ENCODE results near the gene NCOA5.

Gene NCOA5

GRCh38 chr20:46089417-46090388, at the start of gene NCOA5:
TSS of gene NCOA5 (minus strand) at chr20:46089962. CDS start at chr20:46079424, 10,538 bp downstream.
- peak; percentile 34; the same call in 1 of the 2 replicates for TF ChIP-seq CTCF (IDR thresholded peaks at IDR 0.05)

GRCh38 chr20:46139266-46139889, 49.6 kb upstream of the NCOA5 start:
- TF ChIP-seq CTCF (IDR thresholded peaks at IDR 0.05), result no peak

- TF ChIP-seq CTCF (IDR thresholded peaks at IDR 0.05), result no peak
Measured at GRCh38 chr20:46137816-46138215, 48.1 kb upstream of the NCOA5 start.

GRCh38 chr20:46135856-46136633, 46.3 kb upstream of the NCOA5 start:
- TF ChIP-seq CTCF (IDR thresholded peaks at IDR 0.05), result no peak

GRCh38 chr20:46134716-46135115, 45.0 kb upstream of the NCOA5 start:
- TF ChIP-seq CTCF (IDR thresholded peaks at IDR 0.05), result no peak

GRCh38 chr20:46133886-46134654, 44.3 kb upstream of the NCOA5 start:
- no peak for TF ChIP-seq CTCF (IDR thresholded peaks at IDR 0.05)
